T-helper 1 cell (primary cell): ENCODE results near the gene TTC39C.
"Not testable (repeated sequence)": the region's sequence is repeated elsewhere in the genome, so short reads cannot be mapped to it uniquely, and the experiment has no call there.

Experiments
- DNase-seq, 5 donors: peaks; one replicate each; pipeline ENCODE4 v3.0.0-alpha.2; 2012 to 2020

The TTC39C gene

GRCh38 chr18:24018299-24018886, 3.8 kb downstream of the TTC39C start:
- peak in 1 of 5 donors; percentile 61 for DNase-seq

- peak in 4 of 5 donors; percentile 23 to 95 (median 32) for DNase-seq
Observed at GRCh38 chr18:24019641-24020331, 5.2 kb downstream of the TTC39C start.

GRCh38 chr18:24021505-24021904, 7.0 kb downstream of the TTC39C start:
- no peak for DNase-seq

- no peak for DNase-seq
Observed at GRCh38 chr18:24022161-24022560, 7.6 kb downstream of the TTC39C start.

GRCh38 chr18:24023185-24023814, 8.7 kb downstream of the TTC39C start:
- DNase-seq = no peak

GRCh38 chr18:24024425-24024824, 9.9 kb downstream of the TTC39C start:
- DNase-seq = no peak

GRCh38 chr18:24026457-24026856, 11.9 kb downstream of the TTC39C start:
- no peak for DNase-seq

GRCh38 chr18:24027156-24027827, 12.7 kb downstream of the TTC39C start:
- no peak for DNase-seq

GRCh38 chr18:24028946-24029345, 14.4 kb downstream of the TTC39C start:
- not testable (repeated sequence) for DNase-seq

- no peak for DNase-seq
Observed at GRCh38 chr18:24031318-24031717, 16.8 kb downstream of the TTC39C start.

GRCh38 chr18:24031916-24032315, 17.4 kb downstream of the TTC39C start:
- DNase-seq = no peak

GRCh38 chr18:24033641-24034412, 19.3 kb downstream of the TTC39C start:
- no peak for DNase-seq

GRCh38 chr18:24035316-24035715, 20.8 kb downstream of the TTC39C start:
- DNase-seq = no peak

GRCh38 chr18:24039671-24040070, 25.1 kb downstream of the TTC39C start:
- DNase-seq = no peak

- DNase-seq = no peak
Observed at GRCh38 chr18:24041691-24042090, 27.1 kb downstream of the TTC39C start.

- no peak for DNase-seq
Observed at GRCh38 chr18:24043403-24043802, 28.8 kb downstream of the TTC39C start.

- DNase-seq = no peak
Observed at GRCh38 chr18:24048261-24048660, 33.7 kb downstream of the TTC39C start.

- no peak for DNase-seq
Observed at GRCh38 chr18:24049142-24049541, 34.6 kb downstream of the TTC39C start.

- peak in 1 of 5 donors; percentile 36 for DNase-seq
Observed at GRCh38 chr18:24051031-24051947, 36.7 kb downstream of the TTC39C start.

GRCh38 chr18:24052053-24052452, 37.5 kb downstream of the TTC39C start:
- no peak for DNase-seq

- DNase-seq = peak in 1 of 5 donors; percentile 43
Observed at GRCh38 chr18:24053211-24053610, 38.7 kb downstream of the TTC39C start.

- peak in 1 of 5 donors; percentile 47 for DNase-seq
Observed at GRCh38 chr18:24054130-24054529, 39.6 kb downstream of the TTC39C start.
